H1 (cell line): ENCODE measurements around the gene TIGD1.

Source experiments
- BCL11A ChIP-seq, 2 experiments: IDR thresholded peaks; one replicate each; pipeline ENCODE4 v1.6.1; 2011; ENCODE audit warnings: low read depth in 2 of 2, low read length in 2 of 2, mild to moderate bottlenecking in 2 of 2
- CEBPB ChIP-seq: IDR thresholded peaks from 2 replicates; pipeline ENCODE4 v1.6.1; 2012; ENCODE audit warnings: low read depth, low read length
- HDAC6 ChIP-seq: IDR thresholded peaks from one replicate; pipeline ENCODE4 v1.7.1; 2012; ENCODE audit warnings: low read depth, mild to moderate bottlenecking, inconsistent platforms, low read length, moderate library complexity
- POLR2A ChIP-seq, 2 experiments: IDR thresholded peaks; 1 replicate in 1 of 2; 2 replicates in 1 of 2; pipeline ENCODE4 v1.6.1; 2011; ENCODE audit warnings: low read depth in 2 of 2, low read length in 2 of 2, mild to moderate bottlenecking in 2 of 2; ENCODE audit errors: control extremely low read depth in 1 of 2
- SP1 ChIP-seq: IDR thresholded peaks from 2 replicates; pipeline ENCODE4 v1.6.1; 2011; ENCODE audit warnings: low read depth, low read length
- YY1 ChIP-seq: IDR thresholded peaks from 2 replicates; pipeline ENCODE4 v1.6.1; 2011; ENCODE audit warnings: low read depth, mild to moderate bottlenecking, low read length
- TF ChIP-seq, protein P1 (sequence below), 3 experiments: IDR thresholded peaks; 1 replicate in 2 of 3; 2 replicates in 1 of 3; pipeline versions ENCODE4 v1.5.1 to v1.6.1; 2011; ENCODE audit warnings: low read length in 3 of 3, mild to moderate bottlenecking in 3 of 3, inconsistent platforms in 2 of 3, low read depth in 1 of 3, moderate library complexity in 1 of 3; ENCODE audit not compliant: insufficient read depth in 1 of 3; ENCODE audit errors: control extremely low read depth in 1 of 3

DNA sequence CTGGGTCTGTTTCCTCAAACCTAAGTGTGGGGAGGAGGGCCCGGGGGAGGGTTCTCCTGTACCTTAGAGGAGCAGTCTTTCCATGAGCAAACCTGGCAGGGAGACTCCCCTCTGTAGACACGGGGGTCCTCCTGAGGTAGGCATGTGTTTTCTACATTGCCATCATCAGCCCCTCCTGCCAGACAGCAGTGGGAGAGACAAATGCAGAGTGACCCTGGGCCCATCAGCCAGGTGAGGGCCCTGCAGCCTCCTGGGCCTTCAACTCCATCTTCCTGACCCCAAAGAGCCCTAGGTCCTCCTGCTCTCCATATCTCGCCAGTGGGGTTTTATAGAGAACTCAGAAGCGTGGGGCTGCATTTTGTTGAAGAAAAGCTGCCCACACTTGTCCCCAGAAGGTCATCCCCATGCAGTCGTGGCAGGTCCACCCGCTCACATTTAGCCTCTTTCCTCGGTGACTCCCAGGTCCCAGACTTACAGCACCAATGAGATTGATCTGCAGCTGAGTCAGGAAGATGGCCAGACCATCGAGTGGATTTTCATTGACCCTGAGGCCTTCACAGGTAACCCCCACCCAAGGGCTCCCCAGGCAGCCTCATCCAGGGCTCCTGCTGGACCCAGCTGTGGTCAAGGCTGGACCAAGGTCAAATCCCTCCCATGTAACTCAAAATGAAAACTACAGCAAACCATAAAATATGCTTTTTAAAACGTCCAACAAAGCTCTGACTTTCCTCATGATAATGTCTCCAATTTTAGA lies 8.2 kb downstream of the TIGD1 start:
- TF ChIP-seq, protein P1, sequence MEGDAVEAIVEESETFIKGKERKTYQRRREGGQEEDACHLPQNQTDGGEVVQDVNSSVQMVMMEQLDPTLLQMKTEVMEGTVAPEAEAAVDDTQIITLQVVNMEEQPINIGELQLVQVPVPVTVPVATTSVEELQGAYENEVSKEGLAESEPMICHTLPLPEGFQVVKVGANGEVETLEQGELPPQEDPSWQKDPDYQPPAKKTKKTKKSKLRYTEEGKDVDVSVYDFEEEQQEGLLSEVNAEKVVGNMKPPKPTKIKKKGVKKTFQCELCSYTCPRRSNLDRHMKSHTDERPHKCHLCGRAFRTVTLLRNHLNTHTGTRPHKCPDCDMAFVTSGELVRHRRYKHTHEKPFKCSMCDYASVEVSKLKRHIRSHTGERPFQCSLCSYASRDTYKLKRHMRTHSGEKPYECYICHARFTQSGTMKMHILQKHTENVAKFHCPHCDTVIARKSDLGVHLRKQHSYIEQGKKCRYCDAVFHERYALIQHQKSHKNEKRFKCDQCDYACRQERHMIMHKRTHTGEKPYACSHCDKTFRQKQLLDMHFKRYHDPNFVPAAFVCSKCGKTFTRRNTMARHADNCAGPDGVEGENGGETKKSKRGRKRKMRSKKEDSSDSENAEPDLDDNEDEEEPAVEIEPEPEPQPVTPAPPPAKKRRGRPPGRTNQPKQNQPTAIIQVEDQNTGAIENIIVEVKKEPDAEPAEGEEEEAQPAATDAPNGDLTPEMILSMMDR (IDR thresholded peaks at IDR 0.05; ENCODE audit: control extremely low read depth in 1 of 3, insufficient read depth in 1 of 3, low read depth in 1 of 3, low read length in 3 of 3), result no peak
- TF ChIP-seq POLR2A (IDR thresholded peaks at IDR 0.05; ENCODE audit: control extremely low read depth in 1 of 2, low read depth in 2 of 2, low read length in 2 of 2), result no peak
- TF ChIP-seq CEBPB, result no peak
- TF ChIP-seq YY1, result no peak
- no peak for TF ChIP-seq BCL11A (IDR thresholded peaks at IDR 0.05; ENCODE audit: low read depth in 2 of 2, low read length in 2 of 2)
- no peak for TF ChIP-seq SP1
- TF ChIP-seq HDAC6, result no peak
